Mesenchymal stem cell (in vitro differentiated cells and primary cell): ENCODE measurements around the gene KDM5B.

Source experiments
- DNase-seq: peaks from one replicate; pipeline ENCODE4 v3.0.0-alpha.2; 2013
- H2AFZ ChIP-seq: one replicate; pipeline ENCODE4 v1.6.1; 2013; ENCODE audit warnings: low read depth, mild to moderate bottlenecking, control low read depth, inconsistent platforms, low read length, moderate library complexity
- H2AK5ac ChIP-seq: 2 replicates; pipeline ENCODE4 v1.6.1; 2013; ENCODE audit warnings: low read length, moderate library complexity, mild to moderate bottlenecking, inconsistent platforms; ENCODE audit not compliant: severe bottlenecking
- H2BK120ac ChIP-seq: one replicate; pipeline ENCODE4 v1.6.1; 2013; ENCODE audit warnings: low read depth, mild to moderate bottlenecking, inconsistent platforms, low read length, moderate library complexity
- H2BK12ac ChIP-seq, 2 experiments: one replicate each; pipeline ENCODE4 v1.6.1; 2013; ENCODE audit warnings: inconsistent platforms in 2 of 2, low read length in 2 of 2, mild to moderate bottlenecking in 2 of 2, moderate library complexity in 2 of 2, control low read depth in 1 of 2
- H2BK15ac ChIP-seq: one replicate; pipeline ENCODE4 v1.6.1; 2013; ENCODE audit warnings: mild to moderate bottlenecking, low read depth, inconsistent platforms; ENCODE audit not compliant: poor library complexity, severe bottlenecking
- H2BK5ac ChIP-seq: 2 replicates; pipeline ENCODE4 v1.6.1; 2013; ENCODE audit warnings: low read depth, mild to moderate bottlenecking, low read length, control low read depth, inconsistent platforms; ENCODE audit not compliant: poor library complexity, severe bottlenecking
- H3K14ac ChIP-seq, 2 experiments: one replicate each; pipeline ENCODE4 v1.6.1; 2013; ENCODE audit warnings: inconsistent platforms in 2 of 2, low read length in 2 of 2, control low read depth in 1 of 2, mild to moderate bottlenecking in 1 of 2, moderate library complexity in 1 of 2
- H3K18ac ChIP-seq, 2 experiments: one replicate each; pipeline ENCODE4 v1.6.1; 2013; ENCODE audit warnings: inconsistent platforms in 2 of 2, low read length in 2 of 2, control low read depth in 1 of 2, low read depth in 1 of 2, mild to moderate bottlenecking in 1 of 2
- H3K23ac ChIP-seq, 2 experiments: one replicate each; pipeline ENCODE4 v1.6.1; 2013; ENCODE audit warnings: inconsistent platforms in 2 of 2, low read length in 2 of 2, mild to moderate bottlenecking in 2 of 2, moderate library complexity in 2 of 2, control low read depth in 1 of 2
- H3K27ac ChIP-seq: 2 replicates; pipeline ENCODE4 v1.5.1; 2013; ENCODE audit warnings: mild to moderate bottlenecking, moderate library complexity, low read length, control low read depth, inconsistent platforms; ENCODE audit not compliant: poor library complexity, severe bottlenecking
- H3K27me3 ChIP-seq, 2 experiments: 2 replicates each; pipeline versions ENCODE4 v1.6.1 to v1.7.0; 2013; ENCODE audit warnings: low read length in 2 of 2, mild to moderate bottlenecking in 2 of 2, moderate library complexity in 2 of 2, control low read depth in 1 of 2, inconsistent platforms in 1 of 2; ENCODE audit not compliant: control insufficient read depth in 1 of 2, insufficient read depth in 1 of 2
- H3K36me3 ChIP-seq, 2 experiments: 2 replicates each; pipeline versions ENCODE4 v1.6.1 to v1.7.0; 2013; ENCODE audit warnings: low read length in 2 of 2, control low read depth in 1 of 2, inconsistent platforms in 1 of 2, low read depth in 1 of 2, mild to moderate bottlenecking in 1 of 2; ENCODE audit not compliant: insufficient read depth in 2 of 2, control insufficient read depth in 1 of 2
- H3K4ac ChIP-seq, 2 experiments: one replicate each; pipeline ENCODE4 v1.6.1; 2013; ENCODE audit warnings: inconsistent platforms in 2 of 2, low read length in 2 of 2, mild to moderate bottlenecking in 2 of 2, moderate library complexity in 2 of 2, control low read depth in 1 of 2, low read depth in 1 of 2
- H3K4me1 ChIP-seq: 2 replicates; pipeline ENCODE4 v1.6.1; 2013; ENCODE audit warnings: low read depth, low read length, control low read depth; ENCODE audit not compliant: control insufficient read depth, insufficient read depth
- H3K4me2 ChIP-seq: 2 replicates; pipeline ENCODE4 v1.6.1; 2013; ENCODE audit warnings: low read length, mild to moderate bottlenecking, inconsistent platforms; ENCODE audit not compliant: poor library complexity, severe bottlenecking
- H3K4me3 ChIP-seq, 2 experiments: 2 replicates each; pipeline versions ENCODE4 v1.5.1 to v1.7.0; 2013; ENCODE audit warnings: low read length in 2 of 2, mild to moderate bottlenecking in 2 of 2, control low read depth in 1 of 2, low read depth in 1 of 2; ENCODE audit not compliant: insufficient read depth in 1 of 2
- H3K79me1 ChIP-seq: replicated peaks from 2 replicates; pipeline ENCODE4 v1.6.1; 2013; ENCODE audit warnings: mild to moderate bottlenecking, control low read depth, low read length, inconsistent platforms; ENCODE audit not compliant: poor library complexity, severe bottlenecking
- H3K9ac ChIP-seq: 2 replicates; pipeline ENCODE4 v1.7.0; 2013; ENCODE audit warnings: mild to moderate bottlenecking, low read length, moderate library complexity
- H3K9me3 ChIP-seq: 2 replicates; pipeline ENCODE4 v1.7.0; 2013; ENCODE audit warnings: mild to moderate bottlenecking, low read length; ENCODE audit not compliant: control insufficient read depth
- H4K8ac ChIP-seq: one replicate; pipeline ENCODE4 v1.6.1; 2013; ENCODE audit warnings: inconsistent platforms, mild to moderate bottlenecking, low read length, moderate library complexity
- H4K91ac ChIP-seq: one replicate; pipeline ENCODE4 v1.6.1; 2013; ENCODE audit warnings: mild to moderate bottlenecking, low read length, inconsistent platforms
- whole genome bisulfite sequencing: methylation state at CpG from one replicate; pipeline ENCODE4 v1.1.7; 2013; ENCODE audit warnings: mixed read lengths; 5-methylcytosine and 5-hydroxymethylcytosine counted together

KDM5B gene

GRCh38 chr1:202825748-202826147, 17.5 kb upstream of the KDM5B start:
- Histone ChIP-seq H4K8ac (no peak overlapping the region), H2BK120ac (no peak overlapping the region), H3K4me2 (no peak overlapping the region), H2AFZ (no peak overlapping the region), H3K4me3 (no peak overlapping the region), H2AK5ac (no peak overlapping the region), H2BK12ac (no peak overlapping the region), H3K27me3 (peaks cover 26 to 47% of the 10 kb centered on the region in 2 experiments), H3K18ac (no peak overlapping the region), H4K91ac (peak overlapping the region; percentile 50), H2BK5ac (no peak overlapping the region), H3K36me3 (no peaks in the 10 kb centered on the region), H3K4me1 (peaks cover 10% of the 10 kb centered on the region), H3K4ac (no peak overlapping the region), H3K23ac (no peak overlapping the region), H3K9me3 (no peaks in the 10 kb centered on the region), H3K9ac (no peak overlapping the region), H3K14ac (no peak overlapping the region), H3K27ac (no peak overlapping the region), H2BK15ac (no peak overlapping the region), H3K79me1 (no peaks in the 10 kb centered on the region)
- no peak for DNase-seq
- 89% methylated on average over 7 of the region's 7 CpGs for WGBS

GRCh38 chr1:202821467-202821866, 13.2 kb upstream of the KDM5B start:
- peaks cover 8% of the 10 kb centered on the region for H3K4me1 ChIP-seq
- H2BK12ac ChIP-seq, result no peak overlapping the region
- H2BK120ac ChIP-seq, result no peak overlapping the region
- no peak overlapping the region for H3K18ac ChIP-seq
- H3K36me3 ChIP-seq, result no peaks in the 10 kb centered on the region
- WGBS, result 50% methylated on average over 2 of the region's 2 CpGs
- H3K23ac ChIP-seq, result no peak overlapping the region
- no peak overlapping the region for H3K4me2 ChIP-seq
- peak; percentile 26 for DNase-seq
- H3K27me3 ChIP-seq, result peaks cover 36 to 60% of the 10 kb centered on the region in 2 experiments
- H2AK5ac ChIP-seq, result no peak overlapping the region
- no peak overlapping the region for H4K91ac ChIP-seq
- peak overlapping the region; percentile 68 for H3K9ac ChIP-seq
- H3K79me1 ChIP-seq, result no peaks in the 10 kb centered on the region
- no peak overlapping the region for H2BK15ac ChIP-seq
- H2BK5ac ChIP-seq, result no peak overlapping the region
- H3K4ac ChIP-seq, result no peak overlapping the region
- no peak overlapping the region for H4K8ac ChIP-seq
- no peak overlapping the region for H2AFZ ChIP-seq
- H3K9me3 ChIP-seq, result no peaks in the 10 kb centered on the region
- no peak overlapping the region for H3K4me3 ChIP-seq
- no peak overlapping the region for H3K14ac ChIP-seq
- peak overlapping the region; percentile 63 for H3K27ac ChIP-seq

- Histone ChIP-seq H2BK120ac (no peak overlapping the region), H3K27ac (no peak overlapping the region), H3K23ac (no peak overlapping the region), H3K9me3 (no peaks in the 10 kb centered on the region), H3K4ac (no peak overlapping the region), H3K18ac (no peak overlapping the region), H3K14ac (no peak overlapping the region), H2AK5ac (no peak overlapping the region), H4K91ac (no peak overlapping the region), H3K9ac (no peak overlapping the region), H2BK12ac (no peak overlapping the region), H2AFZ (no peak overlapping the region), H3K4me2 (no peak overlapping the region), H3K27me3 (peaks cover 24 to 39% of the 10 kb centered on the region in 2 experiments), H3K4me1 (peaks cover 4% of the 10 kb centered on the region), H3K36me3 (no peaks in the 10 kb centered on the region), H2BK15ac (no peak overlapping the region), H4K8ac (no peak overlapping the region), H3K4me3 (no peak overlapping the region), H2BK5ac (no peak overlapping the region), H3K79me1 (no peaks in the 10 kb centered on the region)
- WGBS, result 64% methylated on average over 1 of the region's 1 CpG
- DNase-seq, result no peak
Observed at GRCh38 chr1:202818819-202819218, 10.6 kb upstream of the KDM5B start.

GRCh38 chr1:202815120-202815519, 6.9 kb upstream of the KDM5B start:
- no peak overlapping the region for H4K91ac ChIP-seq
- no peak overlapping the region for H3K4me2 ChIP-seq
- H3K4ac ChIP-seq, result no peak overlapping the region
- no peak overlapping the region for H4K8ac ChIP-seq
- no peak overlapping the region for H2AFZ ChIP-seq
- no peak overlapping the region for H3K27ac ChIP-seq
- peaks cover 11% of the 10 kb centered on the region for H3K79me1 ChIP-seq
- peaks cover 15% of the 10 kb centered on the region for H3K4me1 ChIP-seq
- 84% methylated on average over 8 of the region's 10 CpGs for WGBS
- no peak overlapping the region for H2BK120ac ChIP-seq
- H3K9ac ChIP-seq, result no peak overlapping the region
- H3K27me3 ChIP-seq, result peaks cover 17 to 27% of the 10 kb centered on the region in 2 experiments
- H3K23ac ChIP-seq, result no peak overlapping the region
- H3K18ac ChIP-seq, result no peak overlapping the region
- H3K36me3 ChIP-seq, result no peaks in the 10 kb centered on the region
- no peak overlapping the region for H3K4me3 ChIP-seq
- H3K9me3 ChIP-seq, result no peaks in the 10 kb centered on the region
- no peak overlapping the region for H2BK12ac ChIP-seq
- no peak overlapping the region for H3K14ac ChIP-seq
- no peak overlapping the region for H2AK5ac ChIP-seq
- DNase-seq, result no peak
- H2BK15ac ChIP-seq, result no peak overlapping the region
- H2BK5ac ChIP-seq, result no peak overlapping the region
